GM18520 (cell line): Measurements from ENCODE around the gene PARD6G.
A peak's percentile ranks its signal among the peaks of the same experiment; 100 is the strongest.

Experiments
- ATAC-seq: cut with Tn5 transposase; IDR thresholded peaks from one replicate; pipeline ENCODE4 v1.9.1; 2021; ENCODE audit not compliant: unreplicated experiment

PARD6G gene

DNA sequence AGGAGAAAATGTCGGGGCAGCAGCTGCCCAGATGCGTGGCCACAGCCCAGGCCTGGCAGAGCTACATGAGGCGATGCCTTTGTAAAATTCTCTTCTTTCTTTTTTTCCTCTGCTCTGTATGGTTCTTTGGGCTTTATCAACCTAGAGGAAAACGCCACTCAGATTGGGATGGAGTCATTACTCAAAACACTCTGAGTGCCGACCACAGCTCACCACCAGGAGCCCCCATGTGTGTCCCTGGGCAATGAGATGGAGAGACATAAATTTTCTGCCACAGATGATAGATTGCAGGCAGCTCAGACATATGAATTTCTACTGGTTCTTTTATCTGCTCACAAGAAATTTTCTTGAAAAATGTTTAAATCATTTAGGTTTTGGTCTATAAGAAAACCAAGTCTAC is 56.0 kb downstream of the PARD6G start:
- no peak for ATAC-seq

DNA sequence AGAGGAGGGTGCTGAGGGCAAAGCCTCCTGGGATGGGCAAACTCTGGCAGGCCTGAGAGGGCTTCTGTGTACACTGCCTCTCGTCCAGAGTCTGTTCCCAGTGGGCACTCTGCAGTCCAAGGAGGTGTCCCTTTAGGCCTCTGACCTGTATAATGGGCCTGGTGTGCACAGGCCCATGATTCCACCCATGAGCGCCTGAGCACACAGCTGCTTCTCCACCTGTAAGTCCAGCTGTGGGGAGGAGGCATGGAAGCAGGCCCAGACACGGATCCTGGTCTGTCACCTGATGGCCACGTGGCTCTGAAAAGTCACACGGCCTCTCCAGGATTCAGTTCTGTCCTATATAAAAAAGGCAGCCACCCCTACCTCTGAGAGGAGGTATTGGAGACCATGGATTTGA is 57.0 kb downstream of the PARD6G start:
- ATAC-seq, result no peak

DNA sequence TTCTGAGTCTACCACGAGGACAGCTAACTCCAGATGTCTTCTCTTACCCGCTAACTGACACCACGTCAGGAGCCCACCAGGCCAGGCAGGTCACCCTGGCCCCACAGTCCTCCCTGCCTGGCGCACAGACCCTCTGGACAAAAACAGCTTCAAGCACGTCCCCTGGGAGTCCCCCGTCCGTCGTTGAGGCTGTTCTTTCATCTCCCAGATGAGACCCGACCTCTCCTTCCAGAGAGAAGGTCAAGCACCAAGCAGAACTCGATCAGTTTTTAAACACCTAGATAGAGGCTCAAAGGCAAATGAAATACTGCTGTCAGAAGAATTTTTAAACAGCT is 57.8 kb downstream of the PARD6G start:
- ATAC-seq, result no peak

GRCh38 chr18:80188643-80189530 is 58.4 kb downstream of the PARD6G start:
- no peak for ATAC-seq

- ATAC-seq, result no peak
Measured at GRCh38 chr18:80187956-80188642, 59.2 kb downstream of the PARD6G start.

- ATAC-seq, result no peak
Measured at GRCh38 chr18:80185545-80185944, 61.8 kb downstream of the PARD6G start.

GRCh38 chr18:80184243-80184772 is 63.0 kb downstream of the PARD6G start:
- ATAC-seq, result no peak

DNA sequence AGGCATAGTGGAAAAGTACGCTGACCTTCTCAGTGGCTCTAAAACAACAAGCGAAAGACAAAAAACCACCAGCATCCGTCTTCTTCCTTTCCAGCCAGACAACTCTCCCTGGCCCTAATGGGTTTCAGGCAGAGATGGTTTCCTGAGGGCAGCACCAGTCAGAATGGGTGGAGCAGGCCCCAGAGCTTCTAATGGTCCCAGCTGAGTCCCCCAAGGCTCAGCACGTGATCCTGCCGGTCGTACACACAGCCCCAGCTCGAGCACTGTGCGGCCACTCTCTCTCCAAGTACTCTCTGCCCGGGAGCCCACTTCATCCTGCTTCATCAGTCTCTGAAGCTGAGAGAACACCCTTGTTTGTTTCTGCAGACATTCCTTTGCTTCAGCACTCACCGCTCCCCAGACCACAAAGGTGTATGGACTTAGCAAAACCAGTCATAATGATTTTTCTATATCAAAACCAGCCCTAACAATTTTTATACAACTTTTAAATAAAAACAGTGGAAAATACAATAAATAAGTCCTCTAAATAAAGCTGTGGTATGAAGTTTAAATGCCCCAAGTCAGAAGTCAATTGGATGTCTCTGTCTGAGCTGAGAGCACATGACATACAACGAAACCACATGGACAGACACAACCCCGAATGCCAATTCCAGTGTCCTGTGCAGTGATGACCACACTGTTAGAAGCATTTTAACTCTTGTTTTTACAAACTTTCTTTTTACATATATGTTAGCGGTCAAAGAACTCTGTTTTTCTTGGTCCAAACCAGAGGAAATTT is 63.9 kb downstream of the PARD6G start:
- ATAC-seq, result no peak

GRCh38 chr18:80182855-80183254 is 64.5 kb downstream of the PARD6G start:
- ATAC-seq, result no peak

DNA sequence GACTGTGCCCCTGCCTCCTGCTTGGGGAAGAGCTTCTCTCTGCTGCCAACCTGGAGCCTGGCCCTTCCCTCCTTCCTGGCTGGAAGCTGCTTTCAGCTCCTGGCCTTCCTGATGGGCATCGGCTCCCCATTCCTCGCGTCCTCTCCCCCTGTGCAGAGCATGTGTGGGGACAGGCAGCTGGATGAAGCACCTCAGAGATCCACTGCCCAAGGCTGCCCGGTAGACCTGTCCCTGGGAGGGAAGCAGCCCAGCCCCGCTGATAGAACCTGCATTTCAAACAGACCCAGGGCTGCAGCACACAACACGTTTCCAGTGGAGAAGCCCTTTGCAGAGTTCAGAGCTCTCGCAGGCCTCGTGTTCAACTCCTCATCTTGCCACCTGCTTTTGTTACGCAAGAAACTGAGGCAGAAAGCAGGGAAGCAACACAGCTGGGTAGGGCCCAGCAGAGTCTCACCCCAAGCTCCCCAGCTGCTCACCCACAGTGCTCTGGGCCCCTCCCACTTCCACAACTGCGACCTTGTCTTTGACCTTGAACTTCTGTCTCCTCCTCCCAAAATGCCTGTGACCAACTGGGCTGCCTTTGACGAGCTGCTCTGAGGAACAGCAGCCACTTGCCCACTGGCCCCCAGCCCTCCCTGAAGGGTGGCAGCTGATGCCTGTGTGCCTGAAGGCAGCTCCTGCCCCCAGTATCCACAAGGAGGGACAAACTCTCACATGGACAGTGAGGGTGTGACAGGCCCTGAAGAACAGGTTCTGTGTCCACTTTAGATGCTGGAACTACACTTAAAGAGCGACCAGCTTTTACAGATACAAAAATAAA is 65.5 kb downstream of the PARD6G start:
- ATAC-seq, result no peak

DNA sequence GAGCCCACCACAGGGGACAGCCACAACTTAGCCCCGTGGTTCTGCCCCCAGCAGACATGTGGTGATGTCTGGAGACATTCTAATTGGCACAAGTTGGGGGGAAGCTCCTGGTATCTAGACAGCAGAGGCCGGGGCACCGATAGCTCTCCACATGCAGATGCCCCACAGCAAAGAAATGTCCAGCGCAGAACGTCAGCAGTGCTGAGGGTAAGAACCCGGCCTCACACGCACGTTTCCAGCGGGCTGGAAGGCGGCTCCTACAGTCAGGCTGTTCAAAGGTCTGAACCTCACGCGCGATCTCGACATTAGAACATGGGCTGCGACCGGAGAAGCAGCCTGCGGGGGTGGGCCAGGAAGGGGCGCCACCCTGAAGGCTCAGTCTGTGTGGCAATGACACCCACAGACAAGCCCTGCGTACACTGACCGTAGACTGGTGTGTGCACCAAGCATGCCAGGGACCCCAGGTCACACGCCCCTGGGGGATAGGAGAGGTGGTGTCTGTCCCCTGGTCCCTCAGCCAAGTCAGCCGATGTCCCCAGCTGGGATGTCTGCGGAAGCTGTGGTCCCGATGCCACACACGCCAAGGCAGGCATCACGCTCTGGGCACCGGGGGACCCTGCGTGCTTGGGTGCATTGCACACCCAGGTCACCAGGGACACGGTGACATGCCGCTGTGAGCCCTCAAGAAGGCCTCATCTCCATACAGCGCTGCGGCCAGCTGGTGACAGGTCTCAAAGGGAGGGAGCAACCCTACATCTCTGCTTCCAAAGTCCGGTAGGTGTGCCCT is 66.3 kb downstream of the PARD6G start:
- ATAC-seq, result no peak

DNA sequence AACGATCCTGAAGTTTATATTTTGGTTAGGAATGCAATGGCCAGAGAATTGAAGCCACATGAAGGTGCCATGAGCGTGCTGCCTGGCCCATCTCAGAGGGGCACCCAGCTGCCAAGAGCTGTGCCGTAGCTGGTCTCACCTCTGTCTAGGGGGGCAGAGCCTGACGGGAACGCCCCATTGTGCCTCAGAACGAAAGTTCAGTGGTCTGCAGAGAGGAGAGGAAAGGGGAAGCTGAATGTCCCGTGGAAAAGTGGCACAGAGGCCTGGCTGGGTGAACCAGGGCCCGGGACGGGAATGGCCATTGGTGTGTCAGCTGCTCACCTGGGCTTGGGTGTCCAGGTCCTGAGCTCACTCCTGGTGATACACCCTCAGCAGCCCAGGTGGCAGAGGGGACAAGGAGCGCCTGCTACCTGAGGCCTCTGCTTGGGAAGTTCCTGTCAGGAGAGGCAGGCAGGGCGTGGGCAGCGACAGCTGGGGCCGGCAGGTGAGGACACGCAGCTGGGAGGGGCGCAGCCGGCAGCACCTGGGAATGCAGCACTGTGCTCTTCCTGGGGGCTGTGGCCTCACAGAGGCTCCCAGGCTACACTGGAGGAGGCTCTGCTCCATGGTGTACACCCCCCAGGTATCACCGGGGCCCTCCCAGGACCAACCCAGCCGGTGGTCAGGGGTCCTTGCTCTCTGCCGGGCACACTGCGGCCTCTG is 67.3 kb downstream of the PARD6G start:
- no peak for ATAC-seq

DNA sequence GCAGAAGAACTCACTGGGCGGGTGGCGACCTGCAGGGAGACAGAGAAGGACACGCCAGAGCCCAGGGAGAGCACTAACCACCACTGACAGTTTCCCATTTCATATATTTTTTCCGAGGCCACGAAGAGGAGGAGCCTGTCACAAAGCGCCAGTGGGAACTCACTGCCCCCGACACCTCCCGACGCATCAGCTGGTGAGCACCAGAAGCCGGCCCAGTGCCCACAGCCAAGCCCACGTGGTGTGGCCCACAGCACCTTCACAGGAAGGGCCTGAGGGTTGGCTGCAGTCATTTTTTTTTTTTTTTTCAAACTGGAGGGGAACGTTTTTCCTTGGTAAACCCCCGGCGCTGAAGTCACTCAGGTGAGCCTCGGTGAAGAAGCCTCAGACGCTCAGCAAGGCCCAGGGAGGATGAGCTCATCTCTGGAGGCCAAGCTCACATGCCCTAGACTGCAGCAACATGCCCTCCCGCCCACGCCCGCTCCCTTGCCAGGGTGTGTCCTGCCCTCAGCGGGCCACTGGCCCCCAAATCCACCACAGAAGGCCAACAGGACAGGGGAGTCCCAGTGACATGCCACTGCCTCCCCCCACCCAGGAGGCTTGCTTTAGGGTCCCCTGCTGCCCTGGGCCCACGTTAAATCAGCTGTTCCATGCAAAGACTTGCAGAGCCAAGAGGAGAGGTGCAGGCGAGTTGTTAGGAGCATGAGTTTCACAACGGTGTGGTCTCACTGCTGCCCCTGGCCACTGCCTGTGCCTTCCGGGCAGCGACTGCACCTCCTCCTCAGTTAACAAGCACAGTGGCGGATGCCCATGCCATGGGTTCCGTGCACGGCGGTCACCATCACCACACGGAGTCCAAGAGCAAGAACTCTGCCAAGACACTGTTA is 68.1 kb downstream of the PARD6G start:
- peak; percentile 30 for ATAC-seq

- ATAC-seq, result no peak
Measured at GRCh38 chr18:80177128-80177527, 70.2 kb downstream of the PARD6G start.

- no peak for ATAC-seq
Measured at GRCh38 chr18:80176334-80177073, 70.8 kb downstream of the PARD6G start.

DNA sequence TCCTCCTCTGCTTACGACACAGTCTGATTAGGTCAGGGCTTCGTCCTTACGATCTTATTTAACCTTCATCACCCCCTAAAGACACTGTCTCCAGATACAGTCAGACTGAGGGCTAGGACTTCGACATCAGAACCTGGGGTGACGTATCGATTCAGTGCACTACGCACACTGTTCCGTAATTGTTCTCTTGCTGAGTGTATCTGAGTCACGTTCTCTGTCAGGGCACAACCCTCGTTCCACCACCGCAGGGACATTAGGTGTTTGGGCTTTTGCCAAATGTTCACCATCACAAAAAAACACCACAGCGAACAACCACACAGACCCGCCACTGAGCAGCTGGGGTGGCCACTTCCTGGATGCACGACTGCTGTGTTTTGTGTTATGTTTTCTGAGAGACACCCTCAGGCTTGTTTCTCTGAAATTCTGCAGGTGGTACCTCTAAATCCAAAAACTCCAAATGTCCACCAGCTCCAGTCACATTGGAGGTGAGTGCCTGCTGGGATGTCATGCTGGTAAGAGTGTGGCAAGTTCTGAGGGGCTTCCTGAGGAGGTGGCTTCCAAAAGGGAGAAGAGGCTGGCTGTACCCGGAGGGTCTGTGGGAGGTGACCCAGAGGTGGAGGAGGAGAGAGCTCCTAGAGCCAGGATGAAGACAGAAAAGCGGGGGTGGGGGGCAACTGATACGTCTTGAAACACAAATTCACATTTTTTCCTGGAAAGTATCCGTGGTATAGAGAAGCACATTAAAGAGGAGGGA is 71.7 kb downstream of the PARD6G start:
- no peak for ATAC-seq

- ATAC-seq, result no peak
Measured at GRCh38 chr18:80173060-80173459, 74.3 kb downstream of the PARD6G start.
